Measurements from ENCODE around the gene GPR68.

DNA sequence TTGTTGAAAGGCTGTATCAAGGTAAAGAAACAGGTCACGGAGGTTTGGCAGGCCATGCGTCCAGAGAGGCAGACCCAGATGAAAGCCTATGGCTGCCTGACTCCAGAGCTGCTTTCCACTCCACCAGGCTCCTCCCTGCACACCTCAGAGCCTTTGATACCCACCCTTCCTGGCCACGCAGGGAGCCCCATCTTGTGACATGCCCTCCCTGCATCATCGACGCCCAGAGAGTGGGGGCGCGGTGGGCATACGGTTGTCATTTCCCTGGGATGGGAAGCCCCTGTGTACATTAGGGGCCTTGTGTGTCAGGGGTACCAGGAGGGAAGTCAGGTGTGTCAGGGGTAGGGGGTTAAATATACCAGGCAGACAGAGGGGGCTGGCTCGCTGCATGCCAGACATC, 30.3 kb upstream of the GPR68 start:
- TF ChIP-seq CTCF (IDR thresholded peaks at IDR 0.05; ENCODE audit: low read depth, low read length, poor library complexity, severe bottlenecking) (no peak), EZH2phosphoT487 (IDR thresholded peaks at IDR 0.05; ENCODE audit: borderline replicate concordance, low read length) (no peak)
